GM06990 (cell line): ENCODE results near the gene FAM13C.

Source experiments
- DNase-seq: peaks from one replicate; pipeline ENCODE4 v3.0.0-alpha.2; 2011; ENCODE audit not compliant: insufficient read length; ENCODE audit errors: extremely low read depth
- H3K27me3 ChIP-seq: replicated peaks from 2 replicates; pipeline ENCODE4 v1.6.0; 2011; ENCODE audit warnings: low read length; ENCODE audit not compliant: control insufficient read depth, insufficient read depth
- H3K36me3 ChIP-seq: 2 replicates; pipeline ENCODE4 v1.5.1; 2011; ENCODE audit warnings: low read length; ENCODE audit not compliant: control insufficient read depth, insufficient read depth
- H3K4me3 ChIP-seq: replicated peaks from 2 replicates; pipeline ENCODE4 v1.5.1; 2011; ENCODE audit warnings: low read depth, mild to moderate bottlenecking, control low read depth, low read length
- TF ChIP-seq, protein P1 (sequence below): IDR thresholded peaks from 2 replicates; pipeline ENCODE4 v1.5.1; 2011; ENCODE audit warnings: low read length, control low read depth, mild to moderate bottlenecking, inconsistent platforms; ENCODE audit not compliant: insufficient read depth, poor library complexity, severe bottlenecking

The FAM13C gene

DNA sequence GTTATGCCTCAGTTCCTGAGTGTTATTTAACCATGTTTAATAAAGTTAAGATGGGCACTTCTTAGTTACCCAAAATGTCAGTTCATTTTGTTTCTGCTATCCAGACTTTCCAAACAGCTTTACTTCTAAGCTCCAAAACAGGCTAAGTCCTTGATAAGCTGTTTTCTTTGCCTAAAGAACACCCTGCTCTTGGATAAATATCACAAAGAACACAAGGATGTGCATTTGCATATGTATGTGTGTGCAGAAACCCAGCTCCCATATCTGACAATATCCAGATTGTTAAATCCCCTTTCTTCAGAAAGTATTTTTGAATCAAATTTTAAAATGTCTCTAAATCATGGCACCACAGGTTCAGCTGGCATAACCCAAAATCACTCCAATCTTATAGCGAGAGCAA is 19.6 kb downstream of the FAM13C start:
- TF ChIP-seq, protein P1, sequence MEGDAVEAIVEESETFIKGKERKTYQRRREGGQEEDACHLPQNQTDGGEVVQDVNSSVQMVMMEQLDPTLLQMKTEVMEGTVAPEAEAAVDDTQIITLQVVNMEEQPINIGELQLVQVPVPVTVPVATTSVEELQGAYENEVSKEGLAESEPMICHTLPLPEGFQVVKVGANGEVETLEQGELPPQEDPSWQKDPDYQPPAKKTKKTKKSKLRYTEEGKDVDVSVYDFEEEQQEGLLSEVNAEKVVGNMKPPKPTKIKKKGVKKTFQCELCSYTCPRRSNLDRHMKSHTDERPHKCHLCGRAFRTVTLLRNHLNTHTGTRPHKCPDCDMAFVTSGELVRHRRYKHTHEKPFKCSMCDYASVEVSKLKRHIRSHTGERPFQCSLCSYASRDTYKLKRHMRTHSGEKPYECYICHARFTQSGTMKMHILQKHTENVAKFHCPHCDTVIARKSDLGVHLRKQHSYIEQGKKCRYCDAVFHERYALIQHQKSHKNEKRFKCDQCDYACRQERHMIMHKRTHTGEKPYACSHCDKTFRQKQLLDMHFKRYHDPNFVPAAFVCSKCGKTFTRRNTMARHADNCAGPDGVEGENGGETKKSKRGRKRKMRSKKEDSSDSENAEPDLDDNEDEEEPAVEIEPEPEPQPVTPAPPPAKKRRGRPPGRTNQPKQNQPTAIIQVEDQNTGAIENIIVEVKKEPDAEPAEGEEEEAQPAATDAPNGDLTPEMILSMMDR, result no peak
- no peak for DNase-seq
- no peaks in the 10 kb centered on the region for H3K27me3 ChIP-seq
- no peak overlapping the region for H3K4me3 ChIP-seq
- H3K36me3 ChIP-seq, result no peaks in the 10 kb centered on the region

GRCh38 chr10:59342000-59342399 is 20.3 kb downstream of the FAM13C start:
- Histone ChIP-seq H3K4me3 (no peak overlapping the region), H3K27me3 (no peaks in the 10 kb centered on the region), H3K36me3 (no peaks in the 10 kb centered on the region)
- TF ChIP-seq, protein P1, result no peak
- DNase-seq, result no peak

GRCh38 chr10:59340285-59340684 is 22.1 kb downstream of the FAM13C start:
- TF ChIP-seq, protein P1, result no peak
- Histone ChIP-seq H3K36me3 (no peaks in the 10 kb centered on the region), H3K4me3 (no peak overlapping the region), H3K27me3 (no peaks in the 10 kb centered on the region)
- no peak for DNase-seq

DNA sequence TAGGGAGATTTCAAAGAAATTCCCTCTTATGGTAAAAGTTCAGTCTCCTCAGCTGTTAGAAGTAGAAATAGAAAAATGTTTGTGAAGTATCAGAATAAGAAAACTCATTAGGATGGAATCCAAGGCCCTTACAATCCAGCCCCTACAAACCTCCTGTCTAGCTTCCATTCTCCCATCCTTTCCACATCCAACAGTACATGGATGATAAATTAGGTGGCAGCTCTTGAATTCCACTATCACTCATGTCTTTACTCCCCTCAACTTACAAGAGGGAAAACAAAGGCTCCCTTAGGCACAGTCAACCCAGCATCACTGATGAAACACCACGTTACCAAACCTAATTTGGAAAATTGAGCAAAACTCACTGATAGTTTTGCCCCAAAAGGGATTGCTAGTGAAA is 23.0 kb downstream of the FAM13C start:
- no peaks in the 10 kb centered on the region for H3K27me3 ChIP-seq
- DNase-seq, result no peak
- TF ChIP-seq, protein P1, result no peak

GRCh38 chr10:59337201-59337652 is 25.1 kb downstream of the FAM13C start:
- Histone ChIP-seq H3K4me3 (no peak overlapping the region), H3K27me3 (no peaks in the 10 kb centered on the region), H3K36me3 (no peaks in the 10 kb centered on the region)
- no peak for DNase-seq
- TF ChIP-seq, protein P1, result no peak

More for the DNA sequence above, 23.0 kb downstream of the FAM13C start:
- Histone ChIP-seq H3K4me3 (no peak overlapping the region), H3K36me3 (no peaks in the 10 kb centered on the region)

GRCh38 chr10:59336632-59337031 is 25.7 kb downstream of the FAM13C start:
- no peak for DNase-seq
- TF ChIP-seq, protein P1, result no peak
- Histone ChIP-seq H3K36me3 (no peaks in the 10 kb centered on the region), H3K27me3 (no peaks in the 10 kb centered on the region), H3K4me3 (no peak overlapping the region)
